Measurements from ENCODE around the gene CHST8. TPM values are rescaled to one million over a fixed set of nuclear protein-coding genes. Genes with fewer than 3 reads are reported as not detected.

CHST8 gene
- not detected for total RNA-seq
- polyA plus RNA-seq, result not detected
- total RNA-seq, result not detected

GRCh38 chr19:33621811-33622504, at the start of gene CHST8:
CHST8 (plus strand) TSS chr19:33621953; CDS start chr19:33689262, 67,309 bp downstream.
- H3K36me3 Mint-ChIP-seq, result no peaks in the 10 kb centered on the region

GRCh38 chr19:33572929-33573328, 48.8 kb upstream of the CHST8 start:
- peaks cover 0 to 6% (median 0%) of the 10 kb centered on the region in 5 donors for H3K36me3 Mint-ChIP-seq
- ATAC-seq (no peak), DNase-seq (no peak)
- no peak overlapping the region for H3K4me3 Mint-ChIP-seq
- intact Hi-C loops (cut with micrococcal nuclease), result no loop called here
- ChIA-PET POLR2A (no interaction called here), CTCF (no interaction called here)
- Histone ChIP-seq H3K4me1 (ENCODE audit: control insufficient read depth in 2 of 2, insufficient read depth in 2 of 2, low read length in 2 of 2) (no peaks in the 10 kb centered on the region), H3K27me3 (ENCODE audit: control insufficient read depth in 2 of 2, insufficient read depth in 2 of 2, low read length in 2 of 2) (peaks cover 0 to 3% of the 10 kb centered on the region in 2 donors), H3K27ac (ENCODE audit: low read depth, low read length) (no peak overlapping the region), H3K36me3 (ENCODE audit: control insufficient read depth in 2 of 3, insufficient read depth in 3 of 3, low read length in 3 of 3) (no peaks in the 10 kb centered on the region), H3K4me3 (ENCODE audit: low read length) (no peak overlapping the region), H3K9me3 (ENCODE audit: control insufficient read depth in 2 of 3, low read length in 3 of 3) (peaks cover 0 to 9% (median 0%) of the 10 kb centered on the region in 3 experiments)
- peaks cover 3 to 55% (median 46%) of the 10 kb centered on the region in 5 donors for H3K27me3 Mint-ChIP-seq
- no peak overlapping the region for H3K27ac Mint-ChIP-seq
- no peaks in the 10 kb centered on the region for H3K4me1 Mint-ChIP-seq
- peaks cover 0 to 46% (median 18%) of the 10 kb centered on the region in 11 donors for H3K9me3 Mint-ChIP-seq

More at GRCh38 chr19:33621811-33622504, at the start of gene CHST8:
- DNase-seq (no peak), ATAC-seq (no peak)
- no peak within 1 kb of the TSS for H3K4me3 ChIP-seq (ENCODE audit: low read length)
- CTCF ChIA-PET, result no interaction called here
- Mint-ChIP-seq H3K27me3 (peaks cover 45 to 61% (median 51%) of the 10 kb centered on the region in 5 donors), H3K27ac (no peak within 1 kb of the TSS), H3K4me3 (peak within 1 kb of the TSS in 1 of 10 donors; percentile 54), H3K4me1 (peaks cover 0 to 3% (median 0%) of the 10 kb centered on the region in 7 donors), H3K9me3 (peaks cover 0 to 4% (median 0%) of the 10 kb centered on the region in 11 donors)
- H3K36me3 ChIP-seq (ENCODE audit: control insufficient read depth in 2 of 3, insufficient read depth in 3 of 3, low read length in 3 of 3), result no peaks in the 10 kb centered on the region
- no peaks in the 10 kb centered on the region for H3K4me1 ChIP-seq (ENCODE audit: control insufficient read depth in 2 of 2, insufficient read depth in 2 of 2, low read length in 2 of 2)
- no peaks in the 10 kb centered on the region for H3K27me3 ChIP-seq (ENCODE audit: control insufficient read depth in 2 of 2, insufficient read depth in 2 of 2, low read length in 2 of 2)
- no peak within 1 kb of the TSS for H3K27ac ChIP-seq (ENCODE audit: low read depth, low read length)
- intact Hi-C loops (cut with micrococcal nuclease), result no loop called here
- no peaks in the 10 kb centered on the region for H3K9me3 ChIP-seq (ENCODE audit: control insufficient read depth in 2 of 3, low read length in 3 of 3)
- POLR2A ChIA-PET, result no interaction called here

- H3K27me3 Mint-ChIP-seq, result peaks cover 3 to 42% (median 35%) of the 10 kb centered on the region in 5 donors
- ChIA-PET POLR2A (no interaction called here), CTCF (no interaction called here)
- H3K9me3 ChIP-seq (ENCODE audit: control insufficient read depth in 2 of 3, low read length in 3 of 3), result peaks cover 0 to 9% (median 0%) of the 10 kb centered on the region in 3 experiments
- H3K27ac ChIP-seq (ENCODE audit: low read depth, low read length), result no peak overlapping the region
- peaks cover 0 to 6% (median 0%) of the 10 kb centered on the region in 5 donors for H3K36me3 Mint-ChIP-seq
- peaks cover 0 to 3% of the 10 kb centered on the region in 2 donors for H3K27me3 ChIP-seq (ENCODE audit: control insufficient read depth in 2 of 2, insufficient read depth in 2 of 2, low read length in 2 of 2)
- intact Hi-C loops (cut with micrococcal nuclease), result no loop called here
- H3K4me3 Mint-ChIP-seq, result no peak overlapping the region
- ATAC-seq (no peak), DNase-seq (no peak)
- no peaks in the 10 kb centered on the region for H3K36me3 ChIP-seq (ENCODE audit: control insufficient read depth in 2 of 3, insufficient read depth in 3 of 3, low read length in 3 of 3)
- H3K9me3 Mint-ChIP-seq, result peaks cover 0 to 46% (median 18%) of the 10 kb centered on the region in 11 donors
- no peak overlapping the region for H3K4me3 ChIP-seq (ENCODE audit: low read length)
- H3K4me1 Mint-ChIP-seq, result no peaks in the 10 kb centered on the region
- H3K27ac Mint-ChIP-seq, result no peak overlapping the region
- no peaks in the 10 kb centered on the region for H3K4me1 ChIP-seq (ENCODE audit: control insufficient read depth in 2 of 2, insufficient read depth in 2 of 2, low read length in 2 of 2)
Measured at GRCh38 chr19:33574824-33575223, 46.9 kb upstream of the CHST8 start.

GRCh38 chr19:33578697-33579096, 43.1 kb upstream of the CHST8 start:
- Histone ChIP-seq H3K4me1 (ENCODE audit: control insufficient read depth in 2 of 2, insufficient read depth in 2 of 2, low read length in 2 of 2) (no peaks in the 10 kb centered on the region), H3K27me3 (ENCODE audit: control insufficient read depth in 2 of 2, insufficient read depth in 2 of 2, low read length in 2 of 2) (peaks cover 0 to 3% of the 10 kb centered on the region in 2 donors), H3K27ac (ENCODE audit: low read depth, low read length) (no peak overlapping the region), H3K9me3 (ENCODE audit: control insufficient read depth in 2 of 3, low read length in 3 of 3) (peaks cover 0 to 9% (median 0%) of the 10 kb centered on the region in 3 experiments), H3K36me3 (ENCODE audit: control insufficient read depth in 2 of 3, insufficient read depth in 3 of 3, low read length in 3 of 3) (no peaks in the 10 kb centered on the region), H3K4me3 (ENCODE audit: low read length) (no peak overlapping the region)
- H3K4me1 Mint-ChIP-seq, result no peaks in the 10 kb centered on the region
- no peak overlapping the region for H3K4me3 Mint-ChIP-seq
- intact Hi-C loops (cut with micrococcal nuclease), result no loop called here
- ATAC-seq (no peak), DNase-seq (no peak)
- H3K9me3 Mint-ChIP-seq, result peaks cover 0 to 32% (median 14%) of the 10 kb centered on the region in 11 donors
- H3K36me3 Mint-ChIP-seq, result peaks cover 0 to 6% (median 0%) of the 10 kb centered on the region in 5 donors
- H3K27ac Mint-ChIP-seq, result no peak overlapping the region
- H3K27me3 Mint-ChIP-seq, result peaks cover 0 to 25% (median 14%) of the 10 kb centered on the region in 5 donors
- POLR2A ChIA-PET, result no interaction called here
- CTCF ChIA-PET, result no interaction called here

GRCh38 chr19:33580026-33580644, 41.6 kb upstream of the CHST8 start:
- no peaks in the 10 kb centered on the region for H3K27me3 ChIP-seq (ENCODE audit: control insufficient read depth in 2 of 2, insufficient read depth in 2 of 2, low read length in 2 of 2)
- H3K9me3 ChIP-seq (ENCODE audit: control insufficient read depth in 2 of 3, low read length in 3 of 3), result peaks cover 0 to under 1% (median 0%) of the 10 kb centered on the region in 3 experiments
- no peak overlapping the region for H3K27ac Mint-ChIP-seq
- H3K36me3 Mint-ChIP-seq, result no peaks in the 10 kb centered on the region
- no peak overlapping the region for H3K4me3 Mint-ChIP-seq
- ChIA-PET CTCF (interaction anchor here (0.6 kb wide), 1 partner anchor 203 kb away, joined by 3 read pairs; no protein-coding TSS in a partner anchor), POLR2A (no interaction called here)
- no peak overlapping the region for H3K4me3 ChIP-seq (ENCODE audit: low read length)
- no peaks in the 10 kb centered on the region for H3K4me1 Mint-ChIP-seq
- ATAC-seq (no peak), DNase-seq (no peak)
- no peaks in the 10 kb centered on the region for H3K4me1 ChIP-seq (ENCODE audit: control insufficient read depth in 2 of 2, insufficient read depth in 2 of 2, low read length in 2 of 2)
- H3K9me3 Mint-ChIP-seq, result peaks cover 0 to 18% (median 2%) of the 10 kb centered on the region in 11 donors
- intact Hi-C loops (cut with micrococcal nuclease), result no loop called here
- no peak overlapping the region for H3K27ac ChIP-seq (ENCODE audit: low read depth, low read length)
- no peaks in the 10 kb centered on the region for H3K36me3 ChIP-seq (ENCODE audit: control insufficient read depth in 2 of 3, insufficient read depth in 3 of 3, low read length in 3 of 3)
- H3K27me3 Mint-ChIP-seq, result peaks cover 0 to 28% (median 14%) of the 10 kb centered on the region in 5 donors

GRCh38 chr19:33580645-33581037, 41.1 kb upstream of the CHST8 start:
- H3K4me1 ChIP-seq (ENCODE audit: control insufficient read depth in 2 of 2, insufficient read depth in 2 of 2, low read length in 2 of 2), result no peaks in the 10 kb centered on the region
- POLR2A ChIA-PET, result no interaction called here
- Mint-ChIP-seq H3K27ac (no peak overlapping the region), H3K36me3 (no peaks in the 10 kb centered on the region), H3K4me1 (no peaks in the 10 kb centered on the region), H3K27me3 (peaks cover 0 to 28% (median 14%) of the 10 kb centered on the region in 5 donors), H3K9me3 (peaks cover 0 to 13% (median 2%) of the 10 kb centered on the region in 11 donors), H3K4me3 (no peak overlapping the region)
- no peak overlapping the region for H3K4me3 ChIP-seq (ENCODE audit: low read length)
- H3K27me3 ChIP-seq (ENCODE audit: control insufficient read depth in 2 of 2, insufficient read depth in 2 of 2, low read length in 2 of 2), result no peaks in the 10 kb centered on the region
- DNase-seq (no peak), ATAC-seq (no peak)
- intact Hi-C loops (cut with micrococcal nuclease), result no loop called here
- CTCF ChIA-PET, result interaction anchor here (0.6 kb wide), 1 partner anchor 203 kb away, joined by 3 read pairs; no protein-coding TSS in a partner anchor
- H3K9me3 ChIP-seq (ENCODE audit: control insufficient read depth in 2 of 3, low read length in 3 of 3), result no peaks in the 10 kb centered on the region
- no peaks in the 10 kb centered on the region for H3K36me3 ChIP-seq (ENCODE audit: control insufficient read depth in 2 of 3, insufficient read depth in 3 of 3, low read length in 3 of 3)
- no peak overlapping the region for H3K27ac ChIP-seq (ENCODE audit: low read depth, low read length)

Measured in naive thymus-derived CD4-positive, alpha-beta T cell (primary cell).